HL-60/S4 treated with retinoic acid at 250 ng/mL for 4 days and 3 days (cell line): Measurements from ENCODE around the gene MRM2.

ENCODE experiments used
- in situ Hi-C: fragments of 300-500 bp; cut with MboI; formaldehyde crosslinking; loops from 2 replicates; pipeline ENCODE4 v1.7.0; 2022; ENCODE audit warnings: low sequenced_read_pairs

Gene MRM2

GRCh38 chr7:2241580-2242540 is at the start of gene MRM2, which contains the start of gene NUDT1:
Gene MRM2 (minus strand): TSS chr7:2242205. CDS start chr7:2242169, 36 bp downstream.
Gene NUDT1 (plus strand): TSS chr7:2242226. CDS start chr7:2244575, 2,349 bp downstream.
- in situ Hi-C loops, result no loop called here

GRCh38 chr7:2290877-2291276 is 48.9 kb upstream of the MRM2 start:
- in situ Hi-C loops, result no loop called here

DNA sequence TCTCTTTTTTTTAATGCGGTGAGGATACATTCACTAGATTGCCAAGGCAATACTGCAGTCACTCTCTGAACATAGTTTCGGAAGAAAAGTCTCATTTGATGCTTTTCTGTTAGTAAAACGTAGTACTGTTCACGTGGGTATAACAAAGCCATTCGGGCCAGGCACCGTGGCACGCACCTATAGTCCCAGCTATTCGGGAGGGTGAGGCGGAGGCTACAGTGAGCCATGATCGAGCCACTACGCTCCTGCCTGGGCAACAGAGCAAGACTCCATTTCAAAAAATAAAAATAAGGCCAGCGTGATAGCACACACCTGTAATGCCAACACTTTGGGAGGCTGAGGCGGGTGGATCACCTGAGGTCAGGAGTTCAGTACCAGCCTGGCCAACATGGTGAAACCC is 47.6 kb upstream of the MRM2 start:
- in situ Hi-C loops, result no loop called here

- in situ Hi-C loops, result no loop called here
Measured at GRCh38 chr7:2289111-2289586, 47.1 kb upstream of the MRM2 start.

- in situ Hi-C loops, result no loop called here
Measured at GRCh38 chr7:2288503-2288902, 46.5 kb upstream of the MRM2 start.

GRCh38 chr7:2287745-2288144 is 45.7 kb upstream of the MRM2 start:
- in situ Hi-C loops, result no loop called here

DNA sequence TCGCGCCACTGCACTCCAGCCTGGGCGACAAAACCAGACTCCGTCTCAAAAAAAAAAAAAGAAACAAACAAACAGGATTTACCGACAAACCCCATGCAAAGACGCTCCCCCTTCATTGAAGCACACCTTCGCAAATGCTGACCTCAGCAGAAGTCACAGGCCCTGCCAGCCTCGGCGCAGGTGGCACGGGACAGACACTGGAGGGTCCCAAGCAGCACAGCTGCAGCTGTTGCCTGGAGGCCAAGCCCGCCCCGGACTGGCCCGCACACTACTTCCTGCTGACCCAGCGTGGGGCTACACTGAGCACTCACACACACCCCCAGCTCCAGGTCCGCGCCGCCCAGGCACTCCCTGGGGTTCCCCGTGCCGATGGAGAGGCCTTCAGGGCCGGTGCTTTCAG is 41.1 kb upstream of the MRM2 start:
- in situ Hi-C loops, result no loop called here

DNA sequence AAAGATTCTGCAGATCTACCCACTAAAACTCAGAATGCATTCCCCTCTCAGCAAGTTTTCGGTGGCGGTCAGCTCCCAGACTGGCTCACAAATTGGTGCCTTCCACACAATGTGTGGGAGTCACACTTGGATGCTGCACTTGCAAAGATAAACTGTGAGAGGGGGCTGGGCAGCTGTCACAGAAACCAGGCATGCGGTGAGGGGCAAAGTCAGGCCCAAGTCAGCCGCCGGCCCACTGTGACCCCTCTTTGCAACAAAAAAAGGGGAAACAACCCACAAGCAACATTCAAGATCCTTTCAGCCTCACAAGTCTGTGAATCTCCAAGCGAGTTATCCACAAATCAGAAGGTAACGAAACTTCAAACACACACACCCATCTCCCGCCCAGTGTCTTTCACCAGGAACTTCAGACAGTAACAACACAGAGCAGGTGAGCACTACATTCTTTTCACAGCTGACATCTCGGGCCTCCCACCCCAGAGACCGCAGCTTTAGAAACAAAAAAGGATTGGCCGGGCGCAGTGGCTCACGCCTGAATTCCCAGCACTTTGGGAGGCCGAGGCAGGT is 40.3 kb upstream of the MRM2 start:
- in situ Hi-C loops, result no loop called here

- in situ Hi-C loops, result no loop called here
Measured at GRCh38 chr7:2281541-2281940, 39.5 kb upstream of the MRM2 start.

- in situ Hi-C loops, result no loop called here
Measured at GRCh38 chr7:2280424-2280823, 38.4 kb upstream of the MRM2 start.

DNA sequence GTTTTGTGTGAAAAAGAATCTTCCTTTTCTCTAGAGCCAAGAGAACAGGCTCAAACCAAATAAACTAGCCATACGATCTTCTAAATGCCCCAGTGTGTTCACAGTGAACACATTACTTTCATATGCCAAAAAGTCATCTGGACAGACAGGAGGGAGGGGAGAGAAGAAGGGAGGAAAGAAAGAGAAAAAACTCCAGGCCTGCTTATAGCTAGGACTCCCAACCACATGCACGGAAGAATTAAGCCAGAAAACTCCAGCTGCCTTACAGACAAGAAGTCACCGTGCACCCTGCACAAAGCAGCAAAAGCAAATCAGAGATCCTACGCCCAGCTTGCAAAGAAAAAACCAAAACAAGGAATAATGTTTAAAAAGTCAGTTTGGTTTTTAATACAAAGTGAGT is 37.9 kb upstream of the MRM2 start:
- in situ Hi-C loops, result no loop called here

- in situ Hi-C loops, result no loop called here
Measured at GRCh38 chr7:2278026-2278425, 36.0 kb upstream of the MRM2 start.

- in situ Hi-C loops, result no loop called here
Measured at GRCh38 chr7:2276107-2276506, 34.1 kb upstream of the MRM2 start.

DNA sequence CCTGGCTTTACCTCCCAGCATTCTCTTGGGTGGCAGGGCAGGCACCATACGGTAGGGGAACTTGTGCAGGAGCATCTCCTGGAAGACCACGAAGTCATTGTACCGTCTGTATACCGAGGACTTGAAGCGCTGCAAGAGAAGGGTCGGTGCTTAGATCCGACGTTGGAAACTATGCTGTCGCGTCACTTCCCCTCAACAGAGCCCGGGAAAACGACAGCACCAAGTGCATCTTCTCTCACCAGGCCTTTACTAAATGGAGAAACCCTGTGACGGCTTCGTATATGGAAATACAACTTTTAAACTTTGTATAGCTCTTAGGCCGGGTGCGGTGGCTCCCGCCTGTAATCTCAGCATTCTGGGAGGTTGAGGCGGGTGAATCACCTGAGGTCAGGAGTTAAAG is 33.1 kb upstream of the MRM2 start:
- in situ Hi-C loops, result no loop called here

DNA sequence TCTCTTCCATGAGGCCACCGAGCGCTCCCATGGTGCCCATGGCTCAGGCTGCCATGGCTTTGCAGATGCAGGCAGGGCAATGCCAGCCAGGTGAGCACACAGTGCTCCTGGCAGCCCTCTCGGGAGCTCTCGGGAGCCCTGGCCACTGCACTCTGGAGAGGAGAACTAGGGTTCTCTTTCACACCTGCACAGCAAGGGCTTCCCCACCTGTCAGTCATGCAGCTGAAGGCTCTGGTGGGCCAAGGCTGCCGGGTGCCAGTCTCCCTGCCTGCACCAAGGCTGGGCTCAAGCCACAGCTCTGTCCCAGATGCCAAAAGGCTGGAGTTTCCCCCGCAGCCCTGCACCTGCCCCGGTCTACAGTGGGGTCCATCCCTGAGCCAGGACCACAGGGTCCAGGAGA is 32.7 kb upstream of the MRM2 start:
- in situ Hi-C loops, result no loop called here

DNA sequence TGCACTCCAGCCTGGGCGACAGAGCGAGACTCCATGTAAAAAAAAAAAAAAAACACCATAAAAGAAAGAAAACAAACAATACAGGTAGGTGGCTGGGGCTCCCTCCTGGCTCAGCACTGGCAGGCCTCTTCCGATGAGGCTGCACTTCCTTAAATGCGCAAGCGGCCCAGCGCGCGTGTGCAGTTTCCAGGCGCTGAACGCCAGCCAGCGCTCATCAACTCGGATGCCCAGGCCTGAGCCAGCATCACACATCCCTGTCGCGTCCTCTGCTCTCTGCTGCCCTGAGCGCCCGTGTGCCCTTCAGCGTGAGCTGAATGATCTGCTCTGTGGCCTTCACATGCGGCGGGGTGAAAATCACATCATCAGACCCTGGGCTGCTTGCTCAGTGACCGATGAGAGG is 31.9 kb upstream of the MRM2 start:
- in situ Hi-C loops, result no loop called here

DNA sequence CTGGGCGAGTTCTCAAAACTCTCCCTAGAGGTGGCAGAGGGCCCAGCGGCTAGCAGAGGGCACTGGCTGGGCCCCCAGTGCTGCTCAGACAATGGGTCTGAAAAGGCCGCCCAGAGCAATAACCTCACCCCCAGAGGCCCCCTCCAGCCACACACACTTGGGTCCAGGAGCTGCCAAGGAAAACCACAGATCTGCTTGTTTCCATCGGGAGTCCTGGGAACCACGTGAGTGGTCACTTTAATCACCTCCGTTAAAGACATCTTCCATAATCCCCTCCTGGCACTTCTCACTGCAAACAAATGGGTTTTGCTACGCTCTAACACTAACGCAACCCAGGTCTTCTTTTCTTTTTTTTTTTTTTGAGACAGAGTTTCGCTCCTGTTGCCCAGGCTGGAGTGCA is 30.0 kb upstream of the MRM2 start:
- in situ Hi-C loops, result no loop called here

DNA sequence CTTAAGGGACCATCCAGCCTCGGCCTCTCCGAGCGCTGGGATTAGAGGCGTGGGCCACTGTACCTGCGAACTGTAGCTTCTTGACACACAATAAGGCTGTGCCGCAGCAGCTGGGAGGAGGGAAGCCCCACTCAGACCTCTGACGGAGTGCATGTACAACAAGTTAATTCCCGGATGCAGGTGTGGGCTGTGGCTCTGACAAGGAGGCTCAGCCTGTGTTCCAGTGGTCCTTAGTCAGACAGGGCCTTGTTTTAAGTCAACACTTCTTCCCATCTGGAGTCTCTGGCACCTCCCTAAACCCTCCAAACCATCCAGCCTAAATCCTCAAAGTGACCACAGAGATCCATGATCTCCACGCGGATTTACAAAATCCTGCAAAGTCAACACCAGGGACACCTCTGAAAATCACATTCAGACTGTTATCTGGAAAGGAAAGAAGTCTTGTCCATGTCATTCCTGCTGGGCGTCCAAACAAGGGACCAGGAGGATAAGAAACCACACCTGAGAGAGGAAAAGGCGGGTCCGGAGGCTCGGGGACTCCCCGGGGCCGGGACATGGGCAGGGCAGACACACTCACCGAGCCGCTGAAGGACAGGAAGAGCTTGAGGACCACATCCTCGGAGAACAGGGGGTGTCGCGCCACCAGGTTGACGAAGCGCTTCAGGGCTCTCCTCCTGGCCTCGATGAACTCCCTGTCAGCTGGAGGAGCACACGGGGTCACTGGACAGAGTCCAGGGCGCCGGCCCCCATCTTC is 29.4 kb upstream of the MRM2 start:
- in situ Hi-C loops, result no loop called here

GRCh38 chr7:2270495-2270894 is 28.5 kb upstream of the MRM2 start:
- in situ Hi-C loops, result no loop called here

DNA sequence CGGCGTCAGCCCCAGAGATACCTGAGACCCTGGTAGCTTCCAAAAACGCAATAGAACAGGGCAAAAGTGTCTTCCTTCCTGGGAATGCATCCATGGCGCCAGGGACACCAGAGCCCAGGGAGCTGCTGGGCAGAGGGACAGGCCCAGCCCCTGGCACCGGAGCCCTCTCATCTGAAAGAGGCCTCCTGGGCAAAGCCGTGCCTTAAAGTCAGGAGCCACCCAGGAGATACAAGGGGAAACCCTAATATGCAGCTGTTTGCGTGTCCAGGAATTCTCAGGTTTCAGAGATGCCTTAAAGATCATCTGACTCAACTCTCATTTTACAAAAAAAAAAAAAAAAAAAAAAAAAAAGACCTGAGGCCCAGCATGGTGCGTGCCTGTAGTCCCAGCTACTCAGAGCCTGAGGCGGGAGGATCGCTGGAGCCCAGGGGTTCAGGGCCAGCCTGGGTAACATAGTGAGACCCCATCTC is 28.0 kb upstream of the MRM2 start:
- in situ Hi-C loops, result no loop called here
